HepG2 (cell line): ENCODE data around the gene B4GALT2. TPM values are rescaled to one million over a fixed set of nuclear protein-coding genes. Genes with fewer than 3 reads are reported as not detected.
A peak's percentile ranks its signal among the peaks of the same experiment; 100 is the strongest.

ENCODE experiments used
- ATAC-seq: fragments of 200-7000 bp; cut with Tn5 transposase; 3 replicates; pipeline ENCODE4 v1.9.1; 2020; ENCODE audit warnings: mild to moderate bottlenecking, moderate library complexity
- BruUV-seq: library from RNA; stranded (reverse); fragments of 400-500 nt; replicated peaks from 2 replicates; lab custom pipeline; 2021; lab: Mats Ljungman, UMichigan
- CTCF ChIA-PET: fragments of 300-600 bp; formaldehyde crosslinking; extraction: SDS; loops from one replicate; lab custom pipeline; 2021; ENCODE audit warnings: low total read pairs, inconsistent platforms, low intra/inter-chr PET ratio; lab: Yijun Ruan, JAX
- POLR2A ChIA-PET: fragments of 350-600 bp; sonication (Branson Sonifier 250); formaldehyde crosslinking; loops from one replicate; lab custom pipeline; 2020; ENCODE audit warnings: antibody characterized with exemption, inconsistent platforms; lab: Yijun Ruan, JAX
- DNase-seq: peaks from one replicate; pipeline ENCODE4 v3.0.0-alpha.2; 2015; ENCODE audit warnings: low spot score
- FAIRE-seq: peaks from 3 replicates; lab custom pipeline; 2011; peaks lifted over from hg19 to GRCh38; lab: Jason Lieb, UNC
- H2AFZ ChIP-seq: one replicate; pipeline ENCODE4 v1.6.1; 2011; ENCODE audit warnings: low read length, inconsistent platforms
- H3K27ac ChIP-seq: fragments of 300-600 bp; 3 replicates; pipeline ENCODE4 v1.8.0; 2011; ENCODE audit warnings: mixed run types, mild to moderate bottlenecking, mixed read lengths, low read length, inconsistent platforms; ENCODE audit not compliant: insufficient read depth; ENCODE audit errors: extremely low read length
- H3K27me3 ChIP-seq, 2 experiments: fragments of 200-600 bp in 1 of 2; 2 replicates in 1 of 2; 3 replicates in 1 of 2; pipeline versions ENCODE4 v1.6.0 to v1.8.0; 2011; ENCODE audit warnings: low read length in 2 of 2, mild to moderate bottlenecking in 2 of 2, moderate library complexity in 2 of 2, inconsistent platforms in 1 of 2; ENCODE audit not compliant: insufficient read depth in 2 of 2, control insufficient read depth in 1 of 2
- H3K36me3 ChIP-seq, 2 experiments: fragments of 200-600 bp in 1 of 2; replicated peaks in 1 of 2; 2 replicates in 1 of 2; 3 replicates in 1 of 2; pipeline versions ENCODE4 v1.5.1 to v1.8.0; 2011; ENCODE audit warnings: low read length in 2 of 2, inconsistent platforms in 1 of 2; ENCODE audit not compliant: insufficient read depth in 2 of 2, control insufficient read depth in 1 of 2
- H3K4me1 ChIP-seq: 2 replicates; pipeline ENCODE4 v1.5.1; 2012; ENCODE audit warnings: low read length, inconsistent platforms; ENCODE audit not compliant: insufficient read depth
- H3K4me2 ChIP-seq: 2 replicates; pipeline ENCODE4 v1.6.0; 2011; ENCODE audit warnings: low read depth, low read length, inconsistent platforms
- H3K4me3 ChIP-seq, 3 experiments: fragments of 200-600 bp in 1 of 3; sonication (generic), shearing (Covaris generic) in 1 of 3; replicated peaks in 1 of 3; 2 replicates each; pipeline ENCODE4 v1.5.1; 2011 to 2016; ENCODE audit warnings: low read length in 3 of 3, inconsistent platforms in 2 of 3, low read depth in 2 of 3, mild to moderate bottlenecking in 2 of 3, control low read depth in 1 of 3, mixed read lengths in 1 of 3; ENCODE audit not compliant: insufficient read depth in 1 of 3
- H3K79me2 ChIP-seq: one replicate; pipeline ENCODE4 v1.6.1; 2011; ENCODE audit warnings: low read length, inconsistent platforms; ENCODE audit not compliant: insufficient read depth
- H3K9ac ChIP-seq: 2 replicates; pipeline ENCODE4 v1.6.0; 2011; ENCODE audit warnings: mild to moderate bottlenecking, low read depth, low read length, inconsistent platforms; ENCODE audit not compliant: insufficient read depth
- H3K9me3 ChIP-seq: 2 replicates; pipeline ENCODE4 v1.5.1; 2012; ENCODE audit warnings: mild to moderate bottlenecking, low read length
- H4K20me1 ChIP-seq: 2 replicates; pipeline ENCODE4 v1.6.0; 2011; ENCODE audit warnings: inconsistent platforms, mild to moderate bottlenecking, low read length, moderate library complexity; ENCODE audit not compliant: insufficient read depth
- ATAD3A ChIP-seq: sonication (generic); formaldehyde crosslinking; IDR thresholded peaks from 2 replicates; pipeline ENCODE4 v1.4.0; 2020; ENCODE audit warnings: missing genetic modification reagents
- ATF7-NPFF ChIP-seq: sonication (generic); formaldehyde crosslinking; IDR thresholded peaks from 2 replicates; pipeline ENCODE4 v1.8.1; 2023; ENCODE audit warnings: mild to moderate bottlenecking, low read depth, missing genetic modification reagents, moderate library complexity
- ELF3 ChIP-seq: IDR thresholded peaks from 2 replicates; pipeline ENCODE4 v1.6.1; 2016; ENCODE audit warnings: missing genetic modification reagents, missing compliant biosample characterization
- HMGXB4 ChIP-seq, 2 experiments: sonication (generic) in 1 of 2; formaldehyde crosslinking in 1 of 2; IDR thresholded peaks; 2 replicates each; pipeline versions ENCODE4 v1.4.0 to v1.6.1; 2018 to 2020; ENCODE audit warnings: missing genetic modification reagents in 2 of 2, borderline replicate concordance in 1 of 2, low read depth in 1 of 2, mild to moderate bottlenecking in 1 of 2, missing biosample characterization in 1 of 2
- MAFF ChIP-seq: IDR thresholded peaks from 2 replicates; pipeline ENCODE4 v1.6.1; 2011; ENCODE audit warnings: low read depth, low read length, improper control_type of control experiment
- MTA1 ChIP-seq: sonication (generic); formaldehyde crosslinking; IDR thresholded peaks from 2 replicates; pipeline ENCODE4 v1.4.0; 2020; ENCODE audit warnings: missing genetic modification reagents, mild to moderate bottlenecking, borderline replicate concordance
- NFYB ChIP-seq: sonication (generic); formaldehyde crosslinking; IDR thresholded peaks from 2 replicates; pipeline ENCODE4 v1.4.0; 2020; ENCODE audit warnings: missing genetic modification reagents
- PAF1 ChIP-seq: IDR thresholded peaks from 2 replicates; pipeline ENCODE4 v1.6.1; 2016; ENCODE audit warnings: missing genetic modification reagents, missing compliant biosample characterization
- POGZ ChIP-seq: sonication (generic); formaldehyde crosslinking; IDR thresholded peaks from 2 replicates; pipeline ENCODE4 v1.4.0; 2020; ENCODE audit warnings: mild to moderate bottlenecking, missing genetic modification reagents
- POLR2G ChIP-seq: fragments of 200-400 bp; formaldehyde crosslinking; IDR thresholded peaks from 2 replicates; pipeline ENCODE4 v1.6.1; 2018; ENCODE audit warnings: mild to moderate bottlenecking, low read depth, low read length, moderate library complexity
- SAP130 ChIP-seq: IDR thresholded peaks from 2 replicates; pipeline ENCODE4 v1.6.1; 2016; ENCODE audit warnings: low read depth
- SNAI1 ChIP-seq: sonication (generic); formaldehyde crosslinking; IDR thresholded peaks from 2 replicates; pipeline ENCODE4 v1.5.0; 2020; ENCODE audit warnings: mild to moderate bottlenecking, missing genetic modification reagents, borderline replicate concordance
- THAP11 ChIP-seq: IDR thresholded peaks from 2 replicates; pipeline ENCODE4 v1.6.1; 2016; ENCODE audit warnings: missing biosample characterization, missing genetic modification reagents
- XRCC5 ChIP-seq: fragments of 200-400 bp; formaldehyde crosslinking; optimal IDR thresholded peaks from 2 replicates; pipeline ENCODE3; 2017; ENCODE audit warnings: mild to moderate bottlenecking, low read length
- ZNF17 ChIP-seq: sonication (generic); formaldehyde crosslinking; IDR thresholded peaks from 2 replicates; pipeline ENCODE4 v1.5.0; 2020; ENCODE audit warnings: mild to moderate bottlenecking, missing genetic modification reagents
- ZNF337 ChIP-seq: sonication (generic); formaldehyde crosslinking; IDR thresholded peaks from 2 replicates; pipeline ENCODE4 v1.5.1; 2020; ENCODE audit warnings: missing genetic modification reagents, low read depth, mild to moderate bottlenecking, borderline replicate concordance
- ZNF362 ChIP-seq: sonication (generic); formaldehyde crosslinking; IDR thresholded peaks from 2 replicates; pipeline ENCODE4 v1.4.0; 2020; ENCODE audit warnings: missing genetic modification reagents, mild to moderate bottlenecking, borderline replicate concordance
- ZNF451 ChIP-seq: sonication (generic); formaldehyde crosslinking; IDR thresholded peaks from 2 replicates; pipeline ENCODE4 v1.5.0; 2020; ENCODE audit warnings: mild to moderate bottlenecking, missing genetic modification reagents
- ZNF496 ChIP-seq: sonication (generic); formaldehyde crosslinking; IDR thresholded peaks from 2 replicates; pipeline ENCODE4 v1.8.1; 2023; ENCODE audit warnings: mild to moderate bottlenecking, moderate library complexity, missing genetic modification reagents; ENCODE audit not compliant: insufficient replicate concordance
- ZNF7 ChIP-seq: IDR thresholded peaks from 2 replicates; pipeline ENCODE4 v1.6.1; 2016; ENCODE audit warnings: missing biosample characterization, missing genetic modification reagents
- ZNF878 ChIP-seq: sonication (generic); formaldehyde crosslinking; IDR thresholded peaks from 2 replicates; pipeline ENCODE4 v1.8.1; 2023; ENCODE audit warnings: mild to moderate bottlenecking, missing genetic modification reagents, moderate library complexity
- WGBS: methylation state at CpG from one replicate; pipeline ENCODE4 v1.1.6; 2017; ENCODE audit warnings: low lambda C conversion rate; 5-methylcytosine and 5-hydroxymethylcytosine counted together
- in situ Hi-C: cut with HindIII; loops from 2 replicates; pipeline ENCODE4 v1.10.0; 2017; ENCODE audit warnings: low pct_unique_long_range_greater_than_20kb; ENCODE audit not compliant: extremely low pct_ligation_motif_present
- intact Hi-C: fragments of 100-400 bp; cut with micrococcal nuclease; formaldehyde crosslinking; loops from one replicate; pipeline ENCODE4 v1.10.0; 2022; ENCODE audit not compliant: unreplicated experiment
- polyA plus RNA-seq, 8 experiments: library from polyadenylated mRNA; depleted of rRNA in 3 of 8; stranded (reverse) in 7 of 8; unstranded in 1 of 8; fragments of >200 nt; fragmentation: Illumina TruSeq in 4 of 8; extraction: Trizol in 4 of 8; gene quantifications; 2 replicates each; pipeline versions ENCODE4 v1.2.1 to v1.2.3, GENCODE V29; 2011 to 2016; ENCODE audit warnings: low read depth in 4 of 8, missing spikeins in 1 of 8, mixed read lengths in 1 of 8; ENCODE audit not compliant: insufficient read depth in 1 of 8
- total RNA-seq, 5 experiments: library from RNA; depleted of rRNA; stranded (reverse); fragments of >200 nt; fragmentation: Illumina TruSeq; extraction: Trizol; gene quantifications; 2 replicates each; pipeline ENCODE4 v1.2.3, GENCODE V29; 2016; ENCODE audit warnings: low read depth in 1 of 5

B4GALT2 gene
- total and polyA plus RNA-seq, 2 of the 13 experiments (the other 11 are each of a cell fraction or from before 2014, with no cell fraction given): 41.9 to 78.0 TPM

- FAIRE-seq: peak; percentile 83
- H3K27me3 ChIP-seq: peaks cover 0 to 2% of the 10 kb centered on the region in 2 experiments; a peak in 1 of 5 replicates
- POLR2A ChIA-PET: interaction anchor here (0.7 to 1.2 kb wide), 3 partner anchors 44 to 58 kb away, joined by 3 to 4 read pairs (median 3); no protein-coding TSS in a partner anchor
- intact Hi-C loops (loop anchor here (1.0 to 10.0 kb wide), 3 partner anchors 31 to 102 kb away; partner anchors contain the start of gene ARTN), in situ Hi-C loops (no loop called here)
- no peak overlapping the region for H3K27ac ChIP-seq
- DNase-seq: peak; percentile 55
- H3K36me3 ChIP-seq: no peaks in the 10 kb centered on the region
- H4K20me1 ChIP-seq: no peaks in the 10 kb centered on the region
- H3K79me2 ChIP-seq: no peaks in the 10 kb centered on the region
- H3K4me1 ChIP-seq: peaks cover 46% of the 10 kb centered on the region
- WGBS: 4% methylated on average over 6 of the region's 6 CpGs
- H3K9ac ChIP-seq: no peak overlapping the region
- peak; percentile 60 for ATAC-seq
- H3K4me2 ChIP-seq: no peak overlapping the region
- no peak overlapping the region for H3K4me3 ChIP-seq
- CTCF ChIA-PET: interaction anchor here (1.2 to 3.1 kb wide), 3 partner anchors 28 to 41 kb away, joined by 8 to 57 read pairs (median 9); no protein-coding TSS in a partner anchor
- no peaks in the 10 kb centered on the region for H3K9me3 ChIP-seq
- BruUV-seq: no TSS peak
- no peak overlapping the region for H2AFZ ChIP-seq
- TF ChIP-seq ZNF878 (CRISPR knock-in tag) (no peak), POLR2G (no peak), ZNF337 (CRISPR knock-in tag) (no peak), SNAI1 (no peak), SAP130 (CRISPR knock-in tag) (no peak), ZNF496 (CRISPR knock-in tag) (no peak), POGZ (CRISPR knock-in tag) (no peak), PAF1 (CRISPR knock-in tag) (no peak), MAFF (0 out of 2 replicates have a peak, but pooled peaks have one; percentile 17), ZNF362 (CRISPR knock-in tag) (no peak), ELF3 (CRISPR knock-in tag) (0 out of 2 replicates have a peak, but pooled peaks have one; percentile 33), THAP11 (0 out of 2 replicates have a peak, but pooled peaks have one; percentile 37), MTA1 (CRISPR knock-in tag) (no peak), ZNF451 (CRISPR knock-in tag) (no peak), NFYB (CRISPR knock-in tag) (no peak), ATF7-NPFF (0 out of 2 replicates have a peak, but pooled peaks have one; percentile 50), XRCC5 (peak; percentile 50), ZNF7 (CRISPR knock-in tag) (no peak), ZNF17 (CRISPR knock-in tag) (no peak), HMGXB4 (CRISPR knock-in tag; IDR thresholded peaks at IDR 0.05; ENCODE audit: borderline replicate concordance in 1 of 2, low read depth in 1 of 2) (peak in 1 of 2 experiments; percentile 55; a peak in 1 of 4 replicates), ATAD3A (CRISPR knock-in tag) (no peak)
Measured at GRCh38 chr1:44036409-44037139, 57.6 kb downstream of the B4GALT2 start.
